ENCODE results near the gene SERPINI1. TPM values are rescaled to one million over a fixed set of nuclear protein-coding genes. Genes with fewer than 3 reads are reported as not detected.

Gene SERPINI1
- total and polyA plus RNA-seq, 2 of the 8 experiments (the other 6 are each of a cell fraction or from before 2014, with no cell fraction given) = 5.3 to 9.9 TPM

DNA sequence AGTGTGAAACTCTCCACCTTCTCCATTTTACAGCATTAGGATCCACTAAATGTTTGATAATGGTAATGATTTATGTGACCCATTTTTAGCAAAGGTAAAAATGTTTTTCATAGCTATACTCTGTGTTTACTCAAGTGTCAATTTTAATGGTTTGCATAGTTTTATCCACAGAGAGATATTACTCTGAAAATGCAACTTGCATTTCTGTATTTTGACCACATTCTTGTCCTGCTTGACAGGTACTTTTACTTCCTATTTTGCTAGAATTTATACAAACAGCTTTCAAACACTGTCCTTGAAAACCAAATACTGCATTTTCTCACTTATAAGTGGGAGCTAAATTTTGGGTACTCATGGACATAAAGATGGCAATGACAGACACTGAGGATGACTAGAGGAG, 62.9 kb downstream of the SERPINI1 start:
- Histone ChIP-seq H3K27me3 (replicated peaks in 1 of 4; ENCODE audit: control insufficient read depth in 3 of 4, extremely low read depth in 1 of 4, insufficient read depth in 3 of 4, low read length in 3 of 4) (no peaks in the 10 kb centered on the region), H3K79me2 (ENCODE audit: control insufficient read depth in 1 of 2, insufficient read depth in 2 of 2, low read length in 2 of 2) (no peaks in the 10 kb centered on the region), H3K36me3 (ENCODE audit: control insufficient read depth in 2 of 4, insufficient read depth in 4 of 4, low read length in 3 of 4) (no peaks in the 10 kb centered on the region), H3K23ac (ENCODE audit: insufficient read length) (no peak overlapping the region), H4K5ac (ENCODE audit: insufficient read length, low read depth, low read length) (no peak overlapping the region), H3K23me2 (ENCODE audit: low read depth, low read length) (no peaks in the 10 kb centered on the region), H3K56ac (replicated peaks; ENCODE audit: insufficient read length, low read depth, low read length) (no peak overlapping the region), H3K4me3 (ENCODE audit: extremely low read depth in 1 of 4, insufficient read depth in 2 of 4, low read depth in 3 of 4, low read length in 4 of 4) (no peak overlapping the region), H3K14ac (ENCODE audit: insufficient read length) (no peak overlapping the region), H2BK12ac (ENCODE audit: low read depth, low read length) (no peak overlapping the region), H3K9me3 (ENCODE audit: insufficient read depth in 2 of 2, low read depth in 1 of 2, low read length in 1 of 2) (no peaks in the 10 kb centered on the region), H2BK120ac (replicated peaks; ENCODE audit: low read depth, low read length) (no peak overlapping the region), H4K91ac (replicated peaks; ENCODE audit: insufficient read length, low read length) (no peak overlapping the region), H2AFZ (ENCODE audit: low read length) (no peak overlapping the region), H4K8ac (ENCODE audit: extremely low read depth, insufficient read depth, low read length) (no peak overlapping the region), H4K20me1 (replicated peaks in 1 of 2; ENCODE audit: control insufficient read depth in 1 of 2, insufficient read depth in 2 of 2, low read length in 2 of 2) (no peaks in the 10 kb centered on the region), H3K9ac (replicated peaks in 1 of 4; ENCODE audit: extremely low read depth in 1 of 4, low read depth in 3 of 4, low read length in 3 of 4) (no peak overlapping the region), H2BK5ac (ENCODE audit: low read depth, low read length) (no peak overlapping the region), H2BK20ac (ENCODE audit: low read length) (no peak overlapping the region), H3K4me1 (replicated peaks in 1 of 4; ENCODE audit: control insufficient read depth in 3 of 4, insufficient read depth in 4 of 4, low read length in 3 of 4) (no peaks in the 10 kb centered on the region), H2AK5ac (ENCODE audit: low read depth, low read length) (no peak overlapping the region), H2BK15ac (ENCODE audit: low read length) (no peak overlapping the region), H3K4ac (replicated peaks; ENCODE audit: insufficient read length, low read depth, low read length) (no peak overlapping the region), H3K79me1 (ENCODE audit: low read depth, low read length) (no peaks in the 10 kb centered on the region), H3K4me2 (ENCODE audit: insufficient read depth in 1 of 2, low read depth in 2 of 2, low read length in 2 of 2) (no peak overlapping the region), H3K18ac (ENCODE audit: extremely low read depth, low read length) (no peak overlapping the region), H3K27ac (ENCODE audit: low read depth, low read length) (no peak overlapping the region)
- FAIRE-seq (no peak), DNase-seq (ENCODE audit: low read depth in 1 of 2, low spot score in 2 of 2) (no peak)
- ChIA-PET CTCF (ENCODE audit: partially characterized antibody) (interaction anchor here (1.1 kb wide), 1 partner anchor 11 kb away, joined by 3 read pairs; no protein-coding TSS in a partner anchor), POLR2A (ENCODE audit: partially characterized antibody) (no interaction called here)
- TF ChIP-seq SAP30 (IDR thresholded peaks at IDR 0.05; ENCODE audit: insufficient read depth, insufficient replicate concordance, low read length) (no peak), PHF8 (conservative IDR thresholded peaks at IDR 0.05; ENCODE audit: low read depth, low read length) (no peak), ASH2L (IDR thresholded peaks at IDR 0.05; ENCODE audit: low read length) (no peak), RBBP5 (IDR thresholded peaks at IDR 0.05; ENCODE audit: borderline replicate concordance, low read depth, low read length) (no peak), TAF1 (IDR thresholded peaks at IDR 0.05; ENCODE audit: low read depth, low read length) (no peak)
- TF ChIP-seq, protein P1, sequence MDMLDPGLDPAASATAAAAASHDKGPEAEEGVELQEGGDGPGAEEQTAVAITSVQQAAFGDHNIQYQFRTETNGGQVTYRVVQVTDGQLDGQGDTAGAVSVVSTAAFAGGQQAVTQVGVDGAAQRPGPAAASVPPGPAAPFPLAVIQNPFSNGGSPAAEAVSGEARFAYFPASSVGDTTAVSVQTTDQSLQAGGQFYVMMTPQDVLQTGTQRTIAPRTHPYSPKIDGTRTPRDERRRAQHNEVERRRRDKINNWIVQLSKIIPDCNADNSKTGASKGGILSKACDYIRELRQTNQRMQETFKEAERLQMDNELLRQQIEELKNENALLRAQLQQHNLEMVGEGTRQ (IDR thresholded peaks at IDR 0.05; ENCODE audit: low read length) = no peak

Data from H1 (cell line).